HG03025 (cell line): ENCODE measurements around the gene FGFRL1.

ENCODE experiments used
- ATAC-seq: cut with Tn5 transposase; IDR thresholded peaks from one replicate; pipeline ENCODE4 v1.9.1; 2021; ENCODE audit warnings: mild to moderate bottlenecking, moderate library complexity; ENCODE audit not compliant: unreplicated experiment, low FRiP score

Gene FGFRL1, protein sequence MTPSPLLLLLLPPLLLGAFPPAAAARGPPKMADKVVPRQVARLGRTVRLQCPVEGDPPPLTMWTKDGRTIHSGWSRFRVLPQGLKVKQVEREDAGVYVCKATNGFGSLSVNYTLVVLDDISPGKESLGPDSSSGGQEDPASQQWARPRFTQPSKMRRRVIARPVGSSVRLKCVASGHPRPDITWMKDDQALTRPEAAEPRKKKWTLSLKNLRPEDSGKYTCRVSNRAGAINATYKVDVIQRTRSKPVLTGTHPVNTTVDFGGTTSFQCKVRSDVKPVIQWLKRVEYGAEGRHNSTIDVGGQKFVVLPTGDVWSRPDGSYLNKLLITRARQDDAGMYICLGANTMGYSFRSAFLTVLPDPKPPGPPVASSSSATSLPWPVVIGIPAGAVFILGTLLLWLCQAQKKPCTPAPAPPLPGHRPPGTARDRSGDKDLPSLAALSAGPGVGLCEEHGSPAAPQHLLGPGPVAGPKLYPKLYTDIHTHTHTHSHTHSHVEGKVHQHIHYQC

DNA sequence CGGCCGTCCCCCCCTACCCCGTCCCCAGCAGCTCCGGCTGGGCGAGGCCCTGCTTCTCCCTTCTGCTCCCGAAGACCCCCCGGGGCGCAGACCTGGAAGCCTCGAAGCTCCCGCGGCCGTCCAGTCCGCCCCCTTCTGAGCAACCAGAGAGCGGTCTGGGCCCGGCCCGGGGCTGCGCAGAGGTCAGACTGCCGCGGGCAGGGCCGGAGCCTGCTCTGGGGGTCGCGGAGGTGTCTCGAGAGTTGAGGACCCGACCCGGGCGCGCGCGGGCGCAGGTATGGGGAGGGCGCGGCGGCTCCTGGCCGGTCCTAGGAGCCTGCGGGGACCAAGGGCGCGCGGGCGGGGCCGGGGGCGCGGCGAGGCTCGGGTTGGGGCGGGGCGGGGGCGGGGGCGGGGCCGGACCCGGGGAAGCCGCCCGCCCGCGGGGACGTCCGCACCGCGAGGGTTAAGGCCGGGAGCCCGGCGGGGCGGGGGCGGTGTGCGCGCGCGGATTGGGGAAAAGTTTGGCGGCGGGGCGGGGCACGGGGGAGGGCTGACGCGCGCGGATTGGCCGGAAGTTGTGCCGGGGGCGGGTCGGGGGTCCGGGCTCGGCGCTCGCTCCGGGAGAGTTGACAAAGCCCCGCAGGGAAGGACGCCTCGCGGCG is at the start of gene FGFRL1:
TSS of gene FGFRL1 (plus strand) at position 605 of the 644 bp plus-strand sequence. CDS start 860 bp downstream, outside the sequence.
- no peak for ATAC-seq

DNA sequence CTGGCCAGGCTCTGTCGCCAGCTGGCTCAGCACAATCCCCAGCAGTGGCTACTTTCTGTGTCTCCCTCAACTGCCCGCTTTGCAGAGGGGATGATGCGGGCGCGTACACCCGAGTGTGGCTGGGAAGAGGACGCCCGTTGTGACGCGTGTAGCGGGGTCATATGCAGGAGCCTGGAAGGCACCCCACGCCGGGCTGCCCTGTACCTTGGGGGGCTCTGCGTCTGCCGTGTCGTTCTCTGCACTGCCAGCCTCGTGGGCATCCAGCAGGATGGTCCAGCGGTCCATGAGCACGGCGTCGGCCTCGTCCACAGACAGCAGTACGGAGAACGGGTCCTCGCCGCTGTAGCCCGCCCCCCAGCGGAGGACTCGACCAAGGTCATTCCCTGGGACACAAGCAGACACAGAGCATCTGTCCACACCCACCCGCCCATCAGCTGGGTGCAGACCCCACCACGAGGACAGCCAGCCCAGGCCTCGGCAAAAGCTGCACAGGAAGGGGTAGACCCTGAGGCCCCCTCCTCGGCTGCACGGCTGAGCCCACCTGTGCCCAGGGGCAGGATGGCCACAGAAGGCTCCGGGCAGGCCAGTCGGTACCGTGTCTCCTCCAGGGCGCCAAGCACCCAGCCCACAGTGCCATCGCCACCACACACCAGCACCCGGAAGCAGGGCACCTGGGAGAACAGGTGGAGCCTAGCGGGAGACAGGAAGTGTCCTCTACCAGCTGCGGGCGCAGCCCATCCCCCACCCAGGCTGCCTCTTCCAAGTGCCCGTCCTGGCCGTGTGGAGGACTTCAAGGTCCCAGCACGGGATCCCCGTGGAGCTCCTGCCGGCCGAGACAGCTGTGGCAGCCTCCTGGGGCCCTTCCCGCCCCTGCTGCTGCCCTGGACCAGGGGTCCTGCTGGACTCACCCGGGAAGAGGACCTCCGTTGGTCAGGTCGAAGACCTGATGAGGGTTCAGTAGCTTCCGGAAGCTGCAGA is 48.9 kb upstream of the FGFRL1 start:
- ATAC-seq: no peak

DNA sequence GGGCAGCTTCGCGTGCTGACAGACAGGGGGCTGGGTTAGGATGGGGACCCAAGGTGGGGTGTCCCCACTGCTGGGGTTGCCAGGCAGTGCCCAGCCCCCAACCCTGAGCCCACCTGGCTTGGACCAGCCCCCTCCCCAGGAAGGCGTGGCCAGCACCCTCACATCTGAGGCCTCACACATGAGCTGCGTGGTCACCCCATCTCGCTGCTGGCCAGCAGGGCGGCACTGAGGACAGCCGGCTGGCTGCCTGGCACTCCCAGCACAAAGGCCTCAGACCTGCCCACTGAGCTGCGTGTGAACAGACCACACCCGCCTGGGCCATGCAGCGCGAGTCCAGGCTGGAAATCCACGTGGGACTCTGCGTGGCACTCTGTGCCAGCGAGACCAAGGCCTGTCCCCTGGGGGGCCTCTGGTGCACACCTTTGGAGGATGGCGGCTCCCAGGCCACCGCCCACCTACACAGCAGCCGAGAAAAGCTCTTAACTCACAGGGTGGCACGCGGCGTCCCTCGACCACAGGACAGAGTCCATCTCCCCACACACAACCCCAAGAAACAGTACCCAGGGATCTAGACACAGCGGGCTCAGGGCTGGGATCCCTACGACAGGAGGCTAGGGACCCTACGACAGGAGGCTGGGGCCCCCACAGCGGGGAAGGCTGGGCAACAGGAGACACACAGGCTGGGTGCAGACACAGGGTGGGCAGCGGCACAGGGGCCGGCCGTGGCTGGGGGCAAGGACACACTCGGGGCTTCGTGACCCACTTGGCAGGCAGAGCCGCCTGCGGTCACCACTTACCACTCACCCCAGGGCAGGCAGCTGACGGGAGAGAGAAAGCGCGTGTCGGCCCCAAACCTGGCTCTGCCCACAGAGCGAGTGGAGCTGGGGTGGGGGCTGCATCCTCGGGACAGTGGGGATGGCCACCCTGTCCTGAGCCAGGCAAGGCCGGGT is 47.9 kb upstream of the FGFRL1 start:
- ATAC-seq: no peak

DNA sequence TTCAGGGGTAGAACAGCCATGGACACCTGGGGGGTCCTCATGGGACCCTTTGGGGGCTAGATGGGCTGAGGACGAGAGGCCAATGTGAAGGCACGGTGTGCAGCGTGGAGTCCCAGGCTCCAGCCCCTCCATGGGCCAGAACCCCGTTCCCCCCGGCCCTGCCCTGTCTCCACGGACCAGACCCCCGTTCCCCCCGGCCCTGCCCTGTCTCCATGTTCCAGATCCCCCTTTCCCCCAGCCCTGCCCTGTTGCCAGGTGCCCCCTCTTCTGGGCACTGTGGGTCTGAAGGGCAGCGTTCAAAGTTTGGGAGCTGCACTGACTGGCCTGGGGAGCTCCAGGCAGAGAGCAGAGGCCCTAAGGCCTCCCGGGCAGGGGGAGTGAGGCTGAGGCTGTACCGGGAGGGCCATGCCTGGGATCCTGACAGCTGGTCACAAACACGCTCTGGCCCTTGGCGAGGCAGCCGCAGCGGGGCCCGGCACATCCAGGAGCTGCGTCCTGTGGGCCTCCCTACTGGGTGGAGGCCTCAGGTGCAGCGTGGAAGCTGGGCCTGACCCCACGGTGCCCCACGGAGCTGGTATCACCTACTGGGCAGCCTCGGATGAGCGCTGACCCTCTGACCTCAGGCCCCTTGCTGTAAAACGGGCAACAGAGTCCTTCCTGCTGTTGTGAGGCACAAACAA is 46.9 kb upstream of the FGFRL1 start:
- ATAC-seq: no peak

DNA sequence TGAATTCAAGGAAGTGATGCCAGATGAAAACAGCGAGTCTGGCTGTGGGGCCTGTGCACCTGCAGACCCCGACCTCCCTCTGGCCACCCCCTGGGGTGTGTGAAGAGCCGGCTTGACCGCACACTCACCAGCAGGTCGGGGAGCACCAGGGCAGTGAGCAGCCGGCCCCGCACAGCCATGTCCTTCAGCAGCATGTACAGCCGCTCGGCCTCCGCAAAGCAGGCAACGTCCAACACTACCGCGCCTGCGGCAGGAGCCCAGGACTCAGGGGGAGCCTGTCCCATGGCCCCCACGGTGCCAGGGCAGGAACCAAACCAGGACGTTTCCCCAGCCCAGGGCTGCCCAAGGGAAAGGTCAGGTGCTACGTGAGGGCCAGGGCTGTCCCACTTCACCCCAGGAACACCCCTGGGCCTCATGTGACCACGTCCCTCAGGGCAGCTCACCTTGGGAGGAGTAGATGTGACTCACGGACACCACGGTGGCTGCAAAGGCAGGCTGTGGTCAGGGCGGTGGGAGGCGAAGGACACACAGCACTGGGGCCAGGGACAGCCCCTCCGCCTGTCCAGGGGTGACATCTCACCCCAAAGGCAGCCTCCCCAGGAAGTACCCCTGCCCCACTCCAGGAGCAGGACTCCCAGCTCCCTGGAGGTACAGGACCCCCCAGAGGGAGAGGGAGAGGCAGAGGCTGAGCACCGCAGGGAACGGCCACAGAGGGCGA is 46.2 kb upstream of the FGFRL1 start:
- ATAC-seq: no peak

DNA sequence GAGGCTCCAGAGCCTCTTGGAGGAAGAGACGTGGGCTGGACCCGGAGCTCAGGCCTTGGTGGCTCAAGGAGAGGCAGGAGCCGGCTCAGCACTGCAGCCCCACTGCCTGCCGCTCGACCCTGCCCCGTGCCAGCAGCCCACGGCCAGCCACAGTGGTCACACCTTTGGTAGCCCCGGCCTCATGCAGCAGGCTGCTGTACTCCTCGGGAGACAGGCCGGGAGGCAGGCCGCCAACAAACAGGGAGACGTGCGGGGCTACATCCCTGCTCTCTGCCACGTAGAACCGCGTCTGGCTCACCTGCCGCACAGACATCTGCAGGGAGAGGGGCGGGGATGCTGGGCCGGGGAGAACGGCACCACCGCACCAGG is 45.7 kb upstream of the FGFRL1 start:
- no peak for ATAC-seq

DNA sequence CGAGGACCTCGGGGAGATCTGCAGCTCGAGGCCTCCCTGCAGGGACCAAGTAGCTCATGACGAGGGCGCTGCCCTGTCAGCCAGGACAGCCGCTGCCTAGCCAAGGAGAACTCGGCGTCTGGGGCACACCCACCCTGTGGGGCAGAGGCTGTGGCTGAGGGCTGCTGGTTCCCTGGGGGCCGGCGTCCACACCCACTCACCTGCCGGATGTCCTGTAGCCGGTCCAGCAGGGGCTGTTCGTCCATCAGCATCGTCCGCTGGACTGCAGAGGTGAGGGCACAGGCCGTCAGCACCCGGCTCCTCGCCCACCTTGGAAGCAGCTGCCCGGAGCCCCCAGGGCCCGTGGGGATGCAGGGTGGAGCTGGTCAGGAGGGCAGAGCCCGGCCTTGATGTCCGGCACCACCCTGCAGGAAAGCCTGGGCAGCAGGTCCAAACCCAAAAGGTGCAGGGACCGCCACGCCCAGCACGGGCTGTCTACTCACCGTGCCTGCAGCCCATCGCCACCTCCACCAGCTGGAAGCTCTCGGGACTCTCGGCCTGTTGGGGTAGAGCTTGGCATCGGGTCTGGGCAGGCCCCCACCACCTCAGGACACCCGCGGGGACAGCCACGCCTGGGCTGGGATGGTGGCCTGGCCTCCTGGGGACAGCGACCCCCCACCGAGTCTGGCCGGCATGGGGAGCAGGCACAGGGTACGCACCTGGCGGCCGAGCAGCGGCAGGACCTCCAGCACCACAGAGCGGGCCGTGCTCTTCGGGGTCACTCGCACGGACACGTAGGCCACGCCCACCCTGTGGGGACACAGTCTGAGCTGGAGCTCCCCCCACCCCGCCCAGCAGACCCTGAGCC is 44.9 kb upstream of the FGFRL1 start:
- no peak for ATAC-seq

DNA sequence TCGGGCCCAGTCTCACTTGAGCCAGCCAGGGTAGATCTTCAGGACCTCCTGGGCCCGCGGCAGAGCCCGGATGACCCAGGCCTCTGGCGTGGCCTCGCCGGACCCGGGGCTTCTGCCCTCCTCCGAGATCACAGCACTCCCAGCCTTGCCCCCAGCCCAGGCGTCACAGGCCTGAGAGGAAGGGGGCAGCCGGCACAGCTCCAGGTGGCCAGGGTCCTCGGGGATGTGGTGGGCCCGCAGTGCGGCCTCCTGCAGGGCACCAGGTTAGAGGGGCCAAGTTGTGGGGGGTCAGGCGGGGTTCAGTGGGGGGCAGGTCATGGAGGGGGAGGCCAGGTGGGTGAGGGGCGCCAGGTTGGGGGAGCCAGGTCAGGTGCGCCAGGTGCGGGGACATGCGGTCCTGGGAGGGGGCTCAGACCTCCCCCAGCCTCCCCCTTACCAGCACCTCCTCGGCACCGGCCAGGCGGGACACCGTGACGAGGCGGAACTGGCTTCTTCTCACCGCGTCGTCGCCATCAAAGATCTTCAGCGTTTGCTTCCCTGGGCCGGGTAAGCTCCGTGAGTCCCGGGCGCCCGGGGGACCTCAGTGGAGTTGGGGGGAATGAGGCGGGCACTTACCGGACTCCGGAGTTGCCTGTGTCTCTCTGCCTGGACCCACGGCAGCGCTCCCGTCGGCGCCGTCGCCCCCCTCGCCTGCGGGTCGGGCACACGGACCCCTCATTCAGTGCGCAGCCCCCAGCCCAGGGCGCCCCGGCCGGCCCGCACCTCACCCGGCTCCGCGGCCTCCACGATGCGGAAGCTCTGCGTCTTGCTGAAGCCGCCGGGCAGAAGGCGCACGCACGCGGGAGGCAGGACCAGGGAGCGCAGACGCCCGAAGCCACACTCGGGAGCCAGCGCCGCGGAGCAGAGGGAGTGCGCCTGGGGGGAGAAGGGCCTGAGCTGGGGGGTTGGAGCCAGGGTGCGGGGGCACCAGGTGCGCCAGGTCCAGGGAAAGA is 44.0 kb upstream of the FGFRL1 start:
- ATAC-seq: no peak

DNA sequence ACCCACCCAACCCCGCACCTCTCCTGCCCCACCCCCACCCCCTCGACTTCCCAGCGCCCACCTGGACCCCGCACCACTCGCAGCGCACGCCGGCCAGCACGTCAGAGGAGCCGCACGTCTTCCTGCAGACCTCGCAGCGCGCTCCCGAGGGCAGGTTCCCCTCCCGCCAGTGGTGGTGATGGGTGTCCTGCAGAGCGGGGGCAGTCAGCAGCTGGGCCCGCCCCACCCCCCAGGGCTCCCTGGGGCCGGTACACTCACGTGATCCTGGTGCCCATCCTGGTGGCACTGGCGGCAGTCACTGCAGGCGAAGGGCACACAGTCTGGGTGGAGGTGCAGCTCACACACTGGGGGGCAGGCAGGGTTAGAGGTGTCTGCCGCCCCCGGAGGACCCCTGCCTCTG is 43.2 kb upstream of the FGFRL1 start:
- ATAC-seq: no peak

DNA sequence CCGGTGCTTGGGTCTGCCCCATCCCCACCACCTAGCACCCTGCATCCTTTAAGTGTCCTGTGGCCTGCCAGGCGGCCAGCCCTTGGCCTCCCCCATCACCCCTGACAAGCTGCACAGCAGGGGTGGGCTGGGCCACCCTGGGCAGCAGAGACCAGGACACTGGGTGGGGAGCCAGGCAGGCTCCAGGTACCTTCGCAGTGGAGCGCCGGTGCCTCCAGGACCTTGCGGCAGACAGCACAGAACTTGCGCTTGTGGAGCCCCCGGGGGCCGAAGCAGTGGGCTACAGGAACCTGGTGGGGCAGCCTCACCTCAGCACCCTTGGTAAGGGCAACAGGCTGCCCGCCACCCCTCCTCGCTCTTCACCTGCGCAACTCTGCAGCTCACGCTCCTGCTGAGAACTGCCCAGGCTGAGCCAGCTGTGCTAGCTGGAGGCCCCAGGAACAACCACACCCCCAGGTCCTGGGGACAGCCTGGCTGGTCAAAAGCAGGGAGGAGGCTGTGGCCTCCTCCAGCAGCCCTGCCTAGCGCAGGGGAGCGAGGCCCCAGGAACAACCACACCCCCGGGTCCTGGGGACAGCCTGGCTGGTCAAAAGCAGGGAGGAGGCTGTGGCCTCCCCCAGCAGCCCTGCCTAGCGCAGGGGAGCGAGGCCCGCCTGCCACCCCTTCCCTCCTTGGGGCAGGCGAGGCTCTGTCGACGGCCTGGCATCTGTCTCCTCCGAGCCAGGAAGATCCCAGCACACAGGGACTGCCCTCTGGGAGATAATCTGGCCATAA is 42.6 kb upstream of the FGFRL1 start:
- no peak for ATAC-seq

DNA sequence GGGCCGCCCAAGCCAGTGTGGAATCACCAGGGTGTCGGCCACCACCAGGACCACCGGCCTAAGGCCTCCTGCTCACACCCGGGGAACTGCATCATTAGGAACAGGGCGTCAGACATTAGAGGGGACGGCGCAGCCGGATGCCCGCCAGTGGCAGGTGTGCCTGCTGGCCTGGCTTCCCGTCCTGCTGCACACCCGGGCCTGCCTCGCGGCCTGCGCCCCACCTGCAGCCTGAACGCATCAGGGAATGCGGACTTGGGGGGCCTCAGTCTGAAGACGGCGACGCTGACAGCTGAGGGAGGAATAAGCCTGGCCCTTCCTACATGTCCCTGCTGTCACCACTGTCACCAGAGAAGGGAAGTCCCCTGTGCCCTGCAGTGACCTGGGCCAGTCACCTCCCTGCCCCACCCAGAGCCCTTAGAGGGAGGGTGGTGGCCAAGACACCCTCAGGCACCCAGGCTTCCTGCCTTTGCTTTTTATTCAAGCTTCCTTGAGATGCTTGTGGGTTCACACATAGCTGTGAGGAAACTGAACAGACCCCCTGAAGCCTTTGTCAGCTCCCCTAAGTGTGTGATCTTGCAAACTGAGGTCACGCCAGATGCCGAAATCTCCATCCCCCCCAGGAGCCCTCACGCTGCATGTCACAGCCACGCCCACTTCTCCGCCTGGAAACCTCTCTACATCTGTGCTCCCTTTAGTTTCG is 41.2 kb upstream of the FGFRL1 start:
- ATAC-seq: no peak

DNA sequence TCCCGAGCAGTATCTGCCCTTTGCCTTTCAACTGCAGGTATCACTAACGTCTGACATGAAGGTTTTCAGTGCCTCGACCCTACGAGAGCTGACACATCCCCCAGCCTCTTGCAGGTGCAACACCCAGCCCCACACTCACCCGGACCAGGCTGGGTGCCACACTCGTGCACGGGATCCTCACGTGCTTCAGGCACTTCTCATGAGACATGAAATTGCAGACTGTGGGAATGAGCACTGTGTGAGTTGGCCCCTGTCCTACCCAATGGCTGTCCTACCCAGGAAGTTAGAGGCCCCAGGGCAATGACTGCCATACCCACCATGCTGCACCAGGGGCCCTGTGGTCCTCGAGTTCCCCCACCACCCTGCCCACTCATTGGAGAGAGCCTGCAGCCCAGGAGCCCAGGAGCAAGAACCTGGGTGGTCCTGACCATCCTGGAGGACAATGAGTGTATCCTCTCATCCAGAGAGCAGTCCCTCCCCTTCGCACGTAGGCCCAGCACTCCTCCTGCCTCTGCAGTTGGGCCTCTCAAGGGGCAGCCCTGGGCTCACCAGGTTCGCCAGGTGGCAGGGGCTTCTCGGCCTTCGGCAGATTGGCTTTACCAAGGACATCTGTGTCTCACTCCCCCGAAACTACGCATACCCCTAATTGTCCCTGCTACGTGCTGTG is 40.4 kb upstream of the FGFRL1 start:
- no peak for ATAC-seq

DNA sequence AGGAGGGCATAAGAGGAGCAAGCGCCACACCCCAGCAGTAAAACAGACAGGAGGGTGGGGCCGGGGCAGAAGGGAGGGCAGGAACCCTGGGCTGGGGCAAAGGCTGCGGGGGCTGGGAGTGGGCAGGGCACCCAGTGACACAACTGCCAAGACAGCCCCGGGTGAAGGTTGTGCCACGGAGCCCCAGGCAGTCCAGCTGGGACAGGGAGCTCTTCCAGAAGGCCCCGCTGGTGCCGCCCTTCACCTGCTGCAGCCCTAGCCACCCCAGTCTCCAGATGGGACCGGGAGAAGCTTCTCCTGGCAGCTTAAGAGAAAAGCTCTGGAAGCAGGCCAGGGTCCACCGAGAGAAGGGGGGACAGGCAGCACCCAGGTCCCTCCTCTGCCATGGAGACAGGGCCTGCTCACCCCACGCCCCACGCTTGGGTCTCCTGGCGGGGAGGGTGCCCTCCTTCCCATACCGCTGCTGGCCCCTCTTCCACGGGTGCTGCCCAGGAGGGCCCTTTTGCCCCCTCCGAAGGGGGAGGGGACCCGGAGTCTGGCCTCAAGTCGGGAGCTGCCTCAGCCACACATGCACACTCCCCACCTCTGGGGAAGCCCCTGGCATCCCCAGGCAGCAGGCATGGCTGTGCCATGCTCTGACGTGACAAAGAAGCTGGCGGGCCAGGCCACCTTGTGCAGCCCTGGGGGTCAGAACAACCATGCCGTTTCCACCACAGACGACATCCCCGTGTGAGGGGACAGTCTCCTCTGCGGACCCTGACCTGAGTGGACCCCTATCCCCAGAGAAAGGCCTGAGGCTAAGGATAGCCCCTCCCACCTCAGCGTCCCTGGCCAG is 39.5 kb upstream of the FGFRL1 start:
- ATAC-seq: no peak
